Uterus (tissue), 4 donors: ENCODE measurements around the gene MMD. TPM values are rescaled to one million over a fixed set of nuclear protein-coding genes. Genes with fewer than 3 reads are reported as not detected.

Experiments used
- DNase-seq, 2 donors: peaks; one replicate each; pipeline ENCODE4 v3.0.0-alpha.2; 2019 to 2020
- H3K27ac ChIP-seq, 2 donors: fragments of 200-600 bp; sonication (generic); 1 replicate in 1 of 2; 2 replicates in 1 of 2; pipeline ENCODE4 v1.5.1; 2016 to 2018
- H3K27me3 ChIP-seq, 2 donors: fragments of 200-600 bp; sonication (generic); one replicate each; pipeline ENCODE4 v1.5.1; 2018 to 2019; ENCODE audit warnings: control low read depth in 1 of 2
- H3K36me3 ChIP-seq, 2 donors: fragments of 200-600 bp; sonication (generic); one replicate each; pipeline ENCODE4 v1.5.1; 2019; ENCODE audit warnings: control low read depth in 1 of 2
- H3K4me1 ChIP-seq, 2 donors: fragments of 200-600 bp; sonication (generic); one replicate each; pipeline ENCODE4 v1.5.1; 2018 to 2019; ENCODE audit warnings: control low read depth in 1 of 2
- H3K4me3 ChIP-seq, 2 donors: fragments of 200-600 bp; sonication (generic); 1 replicate in 1 of 2; 2 replicates in 1 of 2; pipeline ENCODE4 v1.5.1; 2018 to 2019; ENCODE audit warnings: mild to moderate bottlenecking in 1 of 2
- H3K9me3 ChIP-seq, 2 donors: fragments of 200-600 bp; sonication (generic); one replicate each; pipeline ENCODE4 v1.5.1; 2019; ENCODE audit warnings: control low read depth in 1 of 2
- CTCF ChIP-seq, 4 experiments: fragments of 200-600 bp in 2 of 4; fragments of 450-650 bp in 2 of 4; sonication (generic) in 2 of 4; IDR thresholded peaks; one replicate each; pipeline ENCODE4 v1.5.1; 2016 to 2019; ENCODE audit warnings: antibody characterized with exemption in 4 of 4, mild to moderate bottlenecking in 2 of 4, moderate library complexity in 1 of 4
- POLR2A ChIP-seq, 2 donors: fragments of 450-650 bp; IDR thresholded peaks; one replicate each; pipeline ENCODE4 v1.6.1; 2016; ENCODE audit warnings: antibody characterized with exemption in 2 of 2, mild to moderate bottlenecking in 1 of 2, moderate library complexity in 1 of 2
- intact Hi-C: fragments of 100-400 bp; cut with DNase I; formaldehyde crosslinking; loops from one replicate; pipeline ENCODE4 v1.15.1; 2023; ENCODE audit warnings: low total_unique reads
- total RNA-seq, 4 donors: library from RNA; depleted of rRNA in 3 of 4; stranded (reverse); fragments of >200 nt in 3 of 4; gene quantifications; one replicate each; pipeline versions ENCODE4 v1.1.0 to v1.2.4, GENCODE V29; 2014 to 2023
- donor health status: DM: yes; HTN: yes; CAD: no.

The MMD gene
- total RNA-seq, 4 donors from 2014 or later: 1.3 to 27.9 (median 14.2) TPM

DNA sequence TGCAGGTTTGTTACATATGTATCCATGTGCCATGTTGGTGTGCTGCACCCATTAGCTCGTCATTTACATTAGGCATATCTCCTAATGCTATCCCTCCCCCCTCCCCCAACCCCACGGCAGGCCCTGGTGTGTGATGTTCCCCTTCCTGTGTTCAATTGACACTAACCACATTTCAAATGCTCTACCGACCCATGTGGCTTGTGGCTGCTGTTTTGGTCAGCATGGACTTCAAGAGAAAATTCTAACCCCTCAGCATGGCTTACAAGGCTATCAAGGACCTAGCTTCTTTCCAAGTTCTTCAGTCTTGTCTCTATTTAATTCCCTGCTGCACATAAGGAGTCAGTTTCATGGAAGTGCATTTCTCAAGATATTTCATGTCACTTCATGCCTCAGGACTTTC is 52.9 kb downstream of the MMD start:
- DNase-seq: no peak
- intact Hi-C loops: no loop called here
- TF ChIP-seq POLR2A (IDR thresholded peaks at IDR 0.05) (no peak), CTCF (IDR thresholded peaks at IDR 0.05) (no peak)
- Histone ChIP-seq H3K27me3 (no peaks in the 10 kb centered on the region), H3K27ac (no peak overlapping the region), H3K4me3 (no peak overlapping the region), H3K36me3 (no peaks in the 10 kb centered on the region), H3K4me1 (no peaks in the 10 kb centered on the region), H3K9me3 (no peaks in the 10 kb centered on the region)

DNA sequence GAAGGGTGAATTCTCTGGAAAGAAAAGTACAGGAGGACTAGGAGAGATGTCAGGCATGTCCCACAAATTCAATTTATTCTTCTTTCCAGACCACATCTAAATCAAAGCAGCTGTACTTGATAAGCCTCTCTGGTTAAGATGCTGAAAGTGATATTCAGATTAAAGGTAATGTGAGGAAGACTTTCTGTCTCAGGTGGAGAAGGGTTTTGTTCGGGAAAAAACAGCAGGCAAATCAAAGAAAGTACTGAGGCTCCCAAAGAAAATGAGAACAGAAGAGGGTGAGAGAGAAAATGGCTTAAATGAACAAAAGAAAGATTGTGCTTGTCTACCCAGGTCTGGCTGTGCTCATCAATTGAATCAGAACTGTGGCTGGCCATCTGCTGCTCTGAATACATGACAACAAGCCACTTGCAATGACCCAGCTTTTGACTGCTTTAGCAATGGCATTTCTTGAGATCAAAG is 55.6 kb downstream of the MMD start:
- Histone ChIP-seq H3K27ac (no peak overlapping the region), H3K27me3 (no peaks in the 10 kb centered on the region), H3K4me3 (no peak overlapping the region), H3K36me3 (no peaks in the 10 kb centered on the region), H3K9me3 (no peaks in the 10 kb centered on the region), H3K4me1 (no peaks in the 10 kb centered on the region)
- intact Hi-C loops: no loop called here
- TF ChIP-seq CTCF (IDR thresholded peaks at IDR 0.05) (no peak), POLR2A (IDR thresholded peaks at IDR 0.05) (no peak)
- DNase-seq: no peak

GRCh38 chr17:55363033-55363432 is 58.6 kb downstream of the MMD start:
- Histone ChIP-seq H3K36me3 (no peaks in the 10 kb centered on the region), H3K9me3 (no peaks in the 10 kb centered on the region), H3K27me3 (no peaks in the 10 kb centered on the region), H3K4me1 (no peaks in the 10 kb centered on the region), H3K4me3 (no peak overlapping the region), H3K27ac (no peak overlapping the region)
- DNase-seq: no peak
- TF ChIP-seq POLR2A (IDR thresholded peaks at IDR 0.05) (no peak), CTCF (IDR thresholded peaks at IDR 0.05) (no peak)
- intact Hi-C loops: no loop called here

- Histone ChIP-seq H3K27me3 (no peaks in the 10 kb centered on the region), H3K4me3 (no peak overlapping the region), H3K4me1 (no peaks in the 10 kb centered on the region), H3K27ac (no peak overlapping the region), H3K9me3 (no peaks in the 10 kb centered on the region), H3K36me3 (no peaks in the 10 kb centered on the region)
- no peak for DNase-seq
- intact Hi-C loops: no loop called here
- TF ChIP-seq POLR2A (IDR thresholded peaks at IDR 0.05) (no peak), CTCF (IDR thresholded peaks at IDR 0.05) (no peak)
These were observed 60.7 kb downstream of the MMD start for GRCh38 chr17:55360971-55361370.

DNA sequence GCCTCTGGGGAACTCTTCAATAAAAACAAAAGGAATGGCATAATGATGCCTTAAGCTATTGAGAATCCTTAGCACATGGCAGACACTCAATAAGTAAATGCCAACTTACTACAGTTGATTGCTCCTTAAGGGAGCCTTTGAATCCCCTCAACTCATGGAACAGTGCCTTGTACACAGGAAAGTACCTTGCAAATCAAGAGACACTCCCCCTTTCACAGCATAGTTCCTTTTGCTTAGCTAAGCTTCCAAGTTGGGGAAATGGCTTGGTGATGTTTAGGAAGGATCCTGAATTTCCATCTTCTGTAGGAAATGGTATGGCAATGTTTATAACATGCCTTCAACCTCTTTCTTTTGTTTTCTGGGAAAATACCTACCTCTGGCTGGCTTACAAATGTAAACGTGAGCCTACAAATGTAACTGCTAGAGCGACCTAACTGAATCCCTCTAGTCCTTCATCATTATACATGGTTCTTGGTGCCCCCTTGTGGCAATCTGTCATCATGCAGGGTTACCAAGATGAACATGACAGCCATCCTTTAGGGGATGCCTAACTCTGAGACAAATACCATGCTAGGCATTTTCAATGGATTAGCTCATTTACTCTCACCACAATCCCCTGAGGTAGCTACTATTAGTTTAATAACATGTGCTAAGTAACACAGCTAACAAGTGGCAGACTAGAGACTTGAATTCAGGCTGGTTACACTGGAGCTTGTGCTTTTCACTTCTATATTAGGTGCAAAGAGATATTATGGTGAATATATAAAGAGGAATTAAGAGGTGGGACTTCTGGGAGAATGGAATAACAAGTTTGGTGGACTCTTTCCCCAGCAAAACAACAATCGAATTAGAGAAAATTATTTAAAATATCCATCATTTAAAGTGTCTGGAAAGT is 65.0 kb downstream of the MMD start:
- Histone ChIP-seq H3K9me3 (no peaks in the 10 kb centered on the region), H3K4me1 (no peaks in the 10 kb centered on the region), H3K36me3 (no peaks in the 10 kb centered on the region), H3K27me3 (no peaks in the 10 kb centered on the region), H3K4me3 (no peak overlapping the region), H3K27ac (no peak overlapping the region)
- TF ChIP-seq CTCF (IDR thresholded peaks at IDR 0.05): peak; percentile 36 to 61 (median 54)
- no peak for TF ChIP-seq POLR2A (IDR thresholded peaks at IDR 0.05)
- peak; percentile 40 to 57 for DNase-seq
- intact Hi-C loops: no loop called here
